ENCODE measurements around the gene POGK. TPM values are rescaled to one million over a fixed set of nuclear protein-coding genes. Genes with fewer than 3 reads are reported as not detected.
A peak's percentile ranks its signal among the peaks of the same experiment; 100 is the strongest.

POGK gene
- total RNA-seq, 2 donors from 2014 or later = 32.3 to 43.0 TPM

DNA sequence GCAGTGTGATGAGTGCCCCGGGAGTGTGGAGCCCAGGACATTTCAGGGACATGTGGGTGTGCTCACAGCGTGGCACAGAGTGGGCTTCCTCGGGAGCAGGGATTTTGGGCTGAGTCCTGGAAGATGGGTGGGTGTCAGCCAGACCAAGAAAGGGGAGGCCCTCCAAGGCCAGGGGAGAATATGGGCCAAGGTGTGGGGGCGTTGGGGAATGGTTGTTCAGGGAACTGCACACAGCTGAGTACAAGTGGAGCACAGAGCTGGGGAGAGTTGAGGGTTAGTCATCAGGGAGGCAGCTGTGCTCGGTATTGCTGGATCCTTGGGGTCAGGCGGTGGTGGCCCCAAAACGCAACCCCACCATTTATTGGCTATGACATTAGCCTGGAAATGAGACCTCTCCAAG, 5.5 kb downstream of the POGK start:
- Mint-ChIP-seq H3K9me3 (no peaks in the 10 kb centered on the region), H3K36me3 (peaks cover 51 to 56% of the 10 kb centered on the region in 2 donors), H3K27ac (peak overlapping the region; percentile 66 to 73)
- no peak for DNase-seq (ENCODE audit: low spot score in 2 of 2)
- no peak for ATAC-seq

DNA sequence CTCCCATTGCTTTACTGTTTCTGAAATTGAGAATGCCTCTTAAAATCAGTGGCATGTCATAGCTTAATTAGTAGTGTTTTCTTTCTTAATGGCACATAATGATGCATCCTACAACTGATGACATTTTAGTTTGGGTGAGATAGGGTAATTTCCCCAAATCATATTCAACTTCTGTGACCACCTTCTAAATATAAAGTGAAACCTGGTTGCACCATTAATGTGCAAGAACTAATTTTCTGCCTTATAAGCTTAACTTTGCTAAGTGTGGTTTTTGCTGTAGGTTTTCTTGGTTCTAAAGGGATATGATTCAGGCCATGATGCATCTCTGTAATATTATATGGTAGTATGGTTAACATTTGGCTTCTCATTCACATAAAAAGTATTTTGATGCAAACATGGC, 8.9 kb downstream of the POGK start:
- Mint-ChIP-seq H3K36me3 (peaks cover 48 to 50% of the 10 kb centered on the region in 2 donors), H3K27ac (no peak overlapping the region), H3K9me3 (no peaks in the 10 kb centered on the region)
- peak; percentile 71 to 75 for ATAC-seq
- no peak for DNase-seq (ENCODE audit: low spot score in 2 of 2)

DNA sequence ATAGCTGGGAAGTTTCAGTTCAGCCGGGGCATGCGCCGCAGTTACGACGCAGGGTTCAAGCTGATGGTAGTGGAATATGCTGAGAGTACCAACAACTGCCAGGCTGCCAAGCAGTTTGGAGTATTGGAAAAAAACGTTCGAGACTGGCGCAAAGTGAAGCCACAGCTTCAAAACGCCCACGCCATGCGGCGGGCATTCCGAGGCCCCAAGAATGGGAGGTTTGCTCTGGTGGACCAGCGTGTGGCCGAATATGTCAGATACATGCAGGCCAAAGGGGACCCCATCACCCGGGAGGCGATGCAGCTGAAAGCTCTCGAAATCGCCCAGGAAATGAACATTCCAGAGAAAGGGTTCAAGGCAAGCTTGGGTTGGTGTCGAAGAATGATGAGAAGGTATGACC, 9.9 kb downstream of the POGK start:
- Mint-ChIP-seq H3K36me3 (peaks cover 55 to 57% of the 10 kb centered on the region in 2 donors), H3K9me3 (no peaks in the 10 kb centered on the region), H3K27ac (no peak overlapping the region)
- DNase-seq (ENCODE audit: low spot score in 2 of 2) (no peak), ATAC-seq (no peak)

DNA sequence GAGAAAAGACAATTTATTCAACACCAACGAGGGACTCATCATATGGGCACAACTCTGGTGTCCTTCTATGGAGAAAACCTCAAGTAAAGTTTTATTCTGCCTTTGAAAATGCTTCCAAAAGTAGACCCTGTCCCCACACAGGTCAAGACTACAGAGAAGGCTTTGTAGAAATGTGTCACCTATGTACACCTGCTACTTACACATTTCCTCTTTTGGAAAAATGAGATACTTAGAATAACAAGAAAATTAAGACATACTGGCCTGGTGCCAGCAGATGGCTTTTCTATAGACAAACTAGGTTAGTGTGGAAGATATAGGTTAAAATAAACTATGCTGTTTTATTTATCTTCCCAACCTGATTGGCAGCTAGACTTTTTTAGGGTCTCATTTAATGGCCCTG, 13.6 kb downstream of the POGK start:
- H3K9me3 Mint-ChIP-seq = no peaks in the 10 kb centered on the region
- DNase-seq (ENCODE audit: low spot score in 2 of 2) (no peak), ATAC-seq (no peak)
- H3K36me3 Mint-ChIP-seq = peaks cover 27 to 42% of the 10 kb centered on the region in 2 donors
- peak overlapping the region; percentile 13 to 61 for H3K27ac Mint-ChIP-seq

DNA sequence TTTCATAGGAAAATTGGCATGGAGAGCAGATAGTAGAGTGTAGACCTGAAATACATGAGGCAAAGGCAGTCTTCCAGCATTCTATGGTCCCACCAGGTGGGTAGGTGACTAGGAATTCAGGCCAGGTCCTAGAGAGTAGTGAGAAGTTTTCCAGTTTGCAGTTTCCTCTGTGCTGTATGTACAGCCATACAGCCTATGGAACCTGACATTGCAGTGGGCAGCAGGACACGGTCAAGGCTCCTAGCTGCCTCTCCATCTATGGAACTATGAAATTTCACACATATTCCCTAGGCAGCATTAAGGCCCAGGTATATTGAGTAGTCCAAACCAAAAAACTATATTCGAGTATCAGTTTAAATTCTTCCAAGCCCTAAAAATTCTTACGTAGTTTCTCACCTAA, 16.3 kb downstream of the POGK start:
- Mint-ChIP-seq H3K27ac (no peak overlapping the region), H3K9me3 (no peaks in the 10 kb centered on the region), H3K36me3 (peaks cover 20 to 30% of the 10 kb centered on the region in 2 donors)
- DNase-seq (ENCODE audit: low spot score in 2 of 2) (no peak), ATAC-seq (no peak)

DNA sequence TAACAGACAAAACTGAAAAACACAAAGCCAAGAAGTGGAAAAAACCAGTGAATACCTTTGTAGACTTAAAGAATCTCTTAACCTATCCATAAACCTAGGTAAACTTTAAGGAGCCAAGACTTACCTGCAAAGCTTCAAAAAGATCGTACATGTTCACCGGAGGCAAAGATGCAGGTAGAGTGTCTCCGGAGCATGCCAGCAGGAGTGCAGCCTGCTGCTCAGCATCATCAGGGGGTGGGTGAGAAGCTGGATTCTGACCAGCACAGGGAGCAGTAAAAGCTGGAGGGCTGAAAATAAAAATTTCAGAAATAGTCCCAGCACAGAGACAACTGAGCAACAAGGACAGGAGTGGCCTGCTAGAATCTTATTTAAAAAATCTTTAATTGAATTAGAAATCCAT, 18.7 kb downstream of the POGK start:
- H3K9me3 Mint-ChIP-seq = no peaks in the 10 kb centered on the region
- peaks cover 21 to 22% of the 10 kb centered on the region in 2 donors for H3K36me3 Mint-ChIP-seq
- ATAC-seq (no peak), DNase-seq (ENCODE audit: low spot score in 2 of 2) (no peak)
- peak overlapping the region in 1 of 2 donors; percentile 5 for H3K27ac Mint-ChIP-seq

DNA sequence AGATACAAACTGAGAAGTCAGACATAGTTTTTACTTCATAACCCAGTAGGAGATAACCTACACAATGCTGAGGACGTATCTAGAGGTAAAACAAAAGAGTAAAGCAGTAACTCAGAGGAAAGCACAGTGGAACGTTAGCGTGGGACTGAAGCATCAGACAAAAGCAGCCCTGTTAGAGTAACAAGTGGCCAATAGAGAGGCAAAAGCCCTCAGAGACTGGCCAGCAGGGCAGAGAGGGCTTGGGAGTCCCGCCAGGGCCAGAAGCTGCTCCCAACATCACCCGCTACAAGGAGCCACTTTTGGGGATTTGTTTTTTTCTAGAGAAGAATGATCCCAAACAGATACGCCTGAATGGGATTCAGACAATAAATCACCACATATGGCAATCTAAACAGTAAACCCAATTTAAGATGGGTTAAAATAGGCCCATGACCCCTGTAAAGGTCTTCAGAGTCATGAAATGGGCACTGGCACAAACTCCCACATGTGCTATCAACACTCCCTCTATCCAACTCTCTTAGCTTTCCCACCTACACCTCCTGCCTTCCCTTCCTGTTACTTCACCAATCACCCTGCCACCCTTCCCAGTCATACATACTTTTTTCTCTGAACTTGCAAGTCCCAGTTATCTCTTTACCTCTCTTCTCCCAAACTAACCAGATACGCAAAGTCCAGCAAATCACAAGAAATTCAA, 19.6 kb downstream of the POGK start:
- peaks cover 15 to 24% of the 10 kb centered on the region in 2 donors for H3K36me3 Mint-ChIP-seq
- no peak for ATAC-seq
- peak overlapping the region; percentile 6 to 16 for H3K27ac Mint-ChIP-seq
- H3K9me3 Mint-ChIP-seq = no peaks in the 10 kb centered on the region
- DNase-seq (ENCODE audit: low spot score in 2 of 2) = no peak

DNA sequence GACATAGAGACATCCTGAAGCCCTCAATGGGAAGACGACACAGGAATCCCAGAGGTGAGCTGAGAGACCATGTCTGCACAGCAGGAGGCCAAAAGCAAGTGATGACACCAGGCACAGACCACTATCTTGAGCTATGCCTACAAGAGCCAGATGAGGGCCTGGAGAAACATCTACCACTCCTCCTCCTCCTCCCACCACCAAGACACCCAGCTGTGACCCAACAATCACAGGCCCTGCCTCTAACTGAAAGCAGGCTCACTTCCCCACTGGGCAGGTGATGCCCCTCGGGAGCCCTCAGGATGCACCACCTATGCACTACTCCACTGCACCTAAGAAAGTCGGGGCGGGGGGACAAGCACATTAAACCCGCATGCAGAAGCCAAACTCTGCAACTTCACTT, 20.3 kb downstream of the POGK start:
- no peak for DNase-seq (ENCODE audit: low spot score in 2 of 2)
- no peaks in the 10 kb centered on the region for H3K9me3 Mint-ChIP-seq
- ATAC-seq = no peak
- peaks cover 12 to 18% of the 10 kb centered on the region in 2 donors for H3K36me3 Mint-ChIP-seq
- H3K27ac Mint-ChIP-seq = peak overlapping the region in 1 of 2 donors; percentile 6

DNA sequence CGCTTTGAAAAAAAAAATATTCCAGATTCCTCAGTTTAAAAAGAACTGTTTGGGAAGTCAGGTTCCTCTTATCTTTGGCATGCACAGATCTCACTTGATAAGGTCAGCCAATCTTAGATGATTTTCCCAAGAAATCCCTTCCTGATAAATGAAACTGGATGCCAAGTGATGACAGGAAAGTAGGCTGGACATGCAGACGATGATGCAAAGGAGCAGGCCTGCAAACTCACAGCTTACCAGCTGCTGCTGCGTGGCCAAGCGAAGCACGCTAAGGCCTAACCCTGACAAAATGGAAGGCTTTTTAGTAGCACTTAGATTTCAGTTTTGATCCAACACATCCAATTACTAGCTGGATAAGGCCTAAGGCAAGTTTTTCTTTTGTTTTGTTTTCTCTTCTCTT, 26.7 kb downstream of the POGK start:
- no peak for ATAC-seq
- peaks cover 5 to 18% of the 10 kb centered on the region in 2 donors for H3K36me3 Mint-ChIP-seq

DNA sequence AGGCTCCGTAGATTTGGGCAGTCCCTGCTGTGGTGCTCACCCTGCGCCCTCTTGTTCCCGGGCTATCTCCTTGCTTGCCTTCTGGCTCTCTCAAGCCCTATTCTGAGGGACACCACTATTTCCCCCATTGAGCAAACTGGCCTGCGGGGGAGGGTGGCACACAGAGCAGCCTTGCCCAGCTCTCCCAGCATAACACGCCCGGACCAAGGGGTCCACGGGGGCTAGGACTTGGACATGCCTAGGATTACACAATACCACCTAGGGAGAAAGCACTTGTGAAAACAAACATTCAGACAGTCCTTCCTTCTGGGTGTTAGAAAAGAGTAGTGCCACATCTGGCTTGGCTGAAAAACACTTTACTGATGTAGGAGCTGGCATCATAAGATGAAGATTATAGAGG, 29.4 kb downstream of the POGK start:
- ATAC-seq (no peak), DNase-seq (ENCODE audit: low spot score in 2 of 2) (no peak)
- Mint-ChIP-seq H3K9me3 (no peaks in the 10 kb centered on the region), H3K27ac (peak overlapping the region in 1 of 2 donors; percentile 58), H3K36me3 (peaks cover 0 to 13% of the 10 kb centered on the region in 2 donors)

More for the DNA sequence above, 26.7 kb downstream of the POGK start:
- H3K27ac Mint-ChIP-seq = no peak overlapping the region
- no peak for DNase-seq (ENCODE audit: low spot score in 2 of 2)
- no peaks in the 10 kb centered on the region for H3K9me3 Mint-ChIP-seq

DNA sequence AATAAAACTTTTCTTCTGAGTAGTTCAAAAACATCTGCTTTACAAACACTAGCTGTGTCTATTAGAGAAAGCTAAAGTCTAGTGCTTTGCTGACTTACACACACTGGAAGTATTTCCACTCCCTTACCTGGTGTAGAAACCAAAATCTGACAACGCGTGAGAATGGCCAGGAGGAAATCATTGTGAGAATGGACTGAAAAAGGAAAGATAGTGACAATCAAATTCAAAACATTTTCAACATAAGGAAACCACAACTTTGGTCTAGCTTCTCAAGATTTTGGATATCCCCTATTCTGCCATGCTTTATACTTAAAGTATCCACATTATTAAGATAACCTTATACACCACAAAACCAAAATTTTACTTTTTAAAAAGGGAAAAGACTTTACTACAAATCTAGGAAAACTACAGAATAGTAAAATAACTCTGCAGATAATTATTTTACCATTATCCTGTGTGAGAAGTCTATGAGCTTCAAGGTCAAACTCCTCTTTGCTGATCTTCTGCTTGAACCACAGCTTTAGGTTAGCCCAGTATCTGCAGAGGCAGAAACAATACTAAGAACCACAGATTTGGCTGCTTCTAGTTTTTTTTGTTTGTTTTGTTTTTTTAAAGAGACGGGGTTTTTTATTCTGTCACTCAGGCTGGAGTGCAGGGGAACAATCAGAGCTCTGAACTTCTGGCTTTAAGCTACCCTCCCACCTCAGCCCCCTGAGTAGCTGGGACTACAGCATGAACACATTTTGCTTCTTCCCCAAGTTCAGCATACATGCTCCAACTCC, 30.2 kb downstream of the POGK start:
- H3K36me3 Mint-ChIP-seq = peaks cover 0 to 11% of the 10 kb centered on the region in 2 donors

DNA sequence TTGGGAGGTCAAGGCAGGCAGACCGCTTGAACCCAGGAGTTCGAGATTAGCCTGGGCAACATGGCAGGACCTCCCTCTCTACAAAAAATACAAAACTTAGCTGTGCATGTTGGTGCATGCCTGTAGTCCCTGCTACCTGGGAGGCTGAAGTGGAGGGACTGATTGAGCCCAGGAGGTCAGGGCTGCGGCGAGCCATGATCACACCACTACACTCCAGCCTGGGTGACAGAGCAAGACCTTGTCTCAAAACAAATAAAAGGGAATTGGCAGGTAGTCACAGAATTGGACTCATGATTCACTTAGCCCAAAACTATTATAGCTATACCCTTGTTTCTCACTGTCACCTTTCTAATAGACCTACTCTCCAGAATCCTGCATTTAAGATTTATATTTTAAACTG, 31.3 kb downstream of the POGK start:
- no peak for ATAC-seq
- H3K27ac Mint-ChIP-seq = peak overlapping the region in 1 of 2 donors; percentile 26

More for the DNA sequence above, 30.2 kb downstream of the POGK start:
- Mint-ChIP-seq H3K27ac (peak overlapping the region in 1 of 2 donors; percentile 58), H3K9me3 (no peaks in the 10 kb centered on the region)
- ATAC-seq = peak; percentile 16 to 40
- no peak for DNase-seq (ENCODE audit: low spot score in 2 of 2)

DNA sequence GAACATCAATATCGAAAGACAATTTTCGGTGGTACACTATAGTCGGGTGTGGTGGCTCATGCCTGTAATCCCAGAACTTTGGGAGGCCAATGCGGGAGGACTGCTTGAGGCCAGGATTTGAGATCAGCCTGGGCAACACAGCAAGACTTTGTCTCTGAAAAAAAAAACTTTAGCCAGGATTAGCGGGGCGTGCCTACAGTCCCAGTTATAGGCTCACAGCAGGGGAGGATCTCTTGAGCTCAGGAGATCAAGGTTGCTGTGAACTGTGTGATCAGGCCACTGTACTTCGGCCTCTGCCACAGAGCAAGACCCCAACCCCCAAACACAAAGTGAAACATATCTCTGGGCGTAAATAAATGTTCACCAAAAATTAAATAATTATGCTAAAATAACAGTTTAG, 35.2 kb downstream of the POGK start:
- Mint-ChIP-seq H3K27ac (peak overlapping the region in 1 of 2 donors; percentile 91), H3K36me3 (peaks cover 9 to 19% of the 10 kb centered on the region in 2 donors), H3K9me3 (no peaks in the 10 kb centered on the region)
- DNase-seq (ENCODE audit: low spot score in 2 of 2) = no peak
- ATAC-seq = no peak

More for the DNA sequence above, 31.3 kb downstream of the POGK start:
- DNase-seq (ENCODE audit: low spot score in 2 of 2) = no peak
- H3K36me3 Mint-ChIP-seq = peaks cover 0 to 19% of the 10 kb centered on the region in 2 donors
- no peaks in the 10 kb centered on the region for H3K9me3 Mint-ChIP-seq

DNA sequence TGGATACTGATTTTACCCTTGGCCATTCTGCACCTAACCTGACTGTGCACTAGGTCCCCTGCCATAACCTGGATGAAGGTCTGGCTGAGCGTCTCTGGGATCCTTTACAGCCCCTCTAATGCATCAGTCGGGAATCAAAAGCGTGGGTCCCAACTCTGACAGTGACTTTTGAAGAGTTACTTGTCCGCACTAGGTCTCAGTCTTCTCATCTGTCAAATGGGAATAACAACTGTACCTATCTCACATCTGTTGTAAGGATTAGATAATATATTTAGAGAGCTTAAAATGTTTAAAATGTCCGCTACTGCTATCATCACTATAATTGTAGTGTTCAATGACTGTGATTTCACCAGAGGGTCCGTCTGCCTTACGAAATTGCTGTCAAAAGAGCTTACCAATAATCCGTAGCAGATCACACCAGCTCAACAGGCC, 36.0 kb downstream of the POGK start:
- Mint-ChIP-seq H3K36me3 (peaks cover 9 to 19% of the 10 kb centered on the region in 2 donors), H3K27ac (peak overlapping the region; percentile 90 to 91), H3K9me3 (no peaks in the 10 kb centered on the region)
- no peak for DNase-seq (ENCODE audit: low spot score in 2 of 2)
- ATAC-seq = no peak

DNA sequence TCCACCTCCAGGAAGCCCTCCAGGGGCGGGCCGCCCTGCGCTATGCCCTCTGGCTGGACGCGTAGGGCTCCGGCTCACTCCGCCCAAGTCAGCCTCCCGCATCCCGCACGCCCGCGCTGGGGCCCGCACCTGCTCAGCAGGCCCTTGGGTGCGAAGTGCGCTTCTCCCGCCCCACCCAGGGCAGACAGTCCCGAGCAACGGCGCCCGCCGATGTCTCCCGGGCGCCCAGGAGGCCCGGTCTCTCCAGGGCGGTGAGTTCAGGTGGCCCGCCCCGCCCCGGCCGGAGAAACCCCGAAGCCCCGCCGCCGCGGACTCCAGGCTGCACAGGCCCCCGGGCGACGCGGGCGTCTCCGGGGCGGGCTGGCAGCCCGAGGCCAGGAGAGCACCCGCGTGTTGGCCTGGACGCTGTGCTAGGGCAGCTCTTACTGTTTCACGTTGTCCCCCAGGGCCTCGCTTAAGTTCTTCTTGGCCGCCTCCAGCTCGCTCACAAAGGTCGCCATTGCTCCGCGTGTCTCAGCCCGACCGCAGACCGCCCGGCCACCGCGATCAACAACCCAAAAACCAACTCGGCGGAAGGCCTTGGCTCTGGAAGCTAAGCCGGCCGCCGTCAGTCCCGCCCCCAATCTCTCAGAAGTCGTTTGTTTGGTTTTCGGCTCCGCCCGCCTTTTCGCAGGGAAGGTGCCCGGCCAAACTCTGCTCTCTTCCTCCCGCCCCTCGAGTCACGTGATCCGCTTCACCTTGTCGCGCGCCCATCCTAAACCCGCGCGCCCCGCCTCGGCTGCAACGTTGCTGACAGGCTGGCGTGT, 36.7 kb downstream of the POGK start, which contains the start of gene TADA1:
TADA1 (minus strand) TSS at position 531 of the 806 bp plus-strand sequence; CDS start at position 500, 31 bp downstream.
- ATAC-seq = peak; percentile 88 to 91
- Mint-ChIP-seq H3K27ac (peak within 1 kb of the TSS; percentile 90 to 99), H3K36me3 (peaks cover 9 to 19% of the 10 kb centered on the region in 2 donors), H3K9me3 (no peaks in the 10 kb centered on the region)
- peak; percentile 95 to 98 for DNase-seq (ENCODE audit: low spot score in 2 of 2)

DNA sequence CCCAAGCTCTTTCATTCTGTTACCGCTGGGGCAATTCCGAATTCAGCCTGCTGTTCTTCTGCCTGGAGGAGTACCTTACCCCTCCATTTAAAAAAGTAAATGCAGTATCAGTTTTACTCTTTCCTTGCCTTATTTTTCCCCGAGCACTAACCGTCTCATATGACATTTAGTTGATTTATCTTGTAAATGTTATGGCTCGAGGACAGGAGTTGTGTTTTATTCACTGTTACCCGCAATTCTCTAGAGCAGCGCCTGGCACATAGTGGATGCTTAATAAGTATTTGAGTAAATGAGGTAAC, 37.2 kb downstream of the POGK start:
- H3K9me3 Mint-ChIP-seq = no peaks in the 10 kb centered on the region
- H3K36me3 Mint-ChIP-seq = peaks cover 9 to 19% of the 10 kb centered on the region in 2 donors
- peak overlapping the region; percentile 90 to 99 for H3K27ac Mint-ChIP-seq
- DNase-seq (ENCODE audit: low spot score in 2 of 2) (no peak), ATAC-seq (peak in 1 of 2 donors; percentile 7)
